ENCODE results near the gene ZIC5. TPM values are rescaled to one million over a fixed set of nuclear protein-coding genes. Genes with fewer than 3 reads are reported as not detected.

Gene ZIC5
- total RNA-seq, 4 donors from 2014 or later: not detected

GRCh38 chr13:99922631-99923404, 48.7 kb downstream of the ZIC5 start:
- no peak for DNase-seq (ENCODE audit: low spot score in 2 of 2)
- TF ChIP-seq CTCF (IDR thresholded peaks at IDR 0.05): no peak
- TF ChIP-seq POLR2A (IDR thresholded peaks at IDR 0.05): no peak
- TF ChIP-seq EP300 (IDR thresholded peaks at IDR 0.05): no peak
- H3K27me3 ChIP-seq: peaks cover 0 to 28% of the 10 kb centered on the region in 2 donors
- H3K36me3 ChIP-seq: no peaks in the 10 kb centered on the region
- H3K27ac ChIP-seq: no peak overlapping the region
- H3K4me3 ChIP-seq: no peak overlapping the region
- WGBS, 2 donors: 65 to 67% methylated on average over 16 to 19 of the region's 20 CpGs
- no peaks in the 10 kb centered on the region for H3K9me3 ChIP-seq
- no peaks in the 10 kb centered on the region for H3K4me1 ChIP-seq

DNA sequence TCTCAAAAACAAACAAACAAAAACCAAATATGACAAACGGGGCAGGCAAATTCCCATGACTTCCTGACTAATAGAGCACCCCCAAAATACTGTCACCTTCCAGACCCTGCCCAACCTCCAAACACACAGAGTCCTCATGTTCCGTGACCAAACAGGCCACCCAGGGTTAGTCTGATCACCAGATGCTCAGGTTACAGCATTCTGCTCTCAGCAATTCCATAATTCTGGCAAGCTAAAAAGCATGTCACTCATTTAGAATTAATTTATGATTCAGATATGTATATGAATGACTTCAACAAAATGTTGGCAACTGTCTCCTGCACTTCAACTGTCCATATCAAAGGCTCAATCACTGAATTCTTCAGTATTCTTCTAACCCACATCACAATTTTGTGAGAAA, 52.4 kb downstream of the ZIC5 start:
- WGBS, 2 donors: 43 to 63% methylated on average over 2 of the region's 2 CpGs
- Histone ChIP-seq H3K4me1 (no peaks in the 10 kb centered on the region), H3K27me3 (peaks cover 0 to 4% of the 10 kb centered on the region in 2 donors), H3K4me3 (no peak overlapping the region), H3K9me3 (no peaks in the 10 kb centered on the region), H3K27ac (no peak overlapping the region), H3K36me3 (no peaks in the 10 kb centered on the region)
- TF ChIP-seq CTCF (IDR thresholded peaks at IDR 0.05): no peak
- no peak for TF ChIP-seq EP300 (IDR thresholded peaks at IDR 0.05)
- no peak for TF ChIP-seq POLR2A (IDR thresholded peaks at IDR 0.05)
- no peak for DNase-seq (ENCODE audit: low spot score in 2 of 2)

DNA sequence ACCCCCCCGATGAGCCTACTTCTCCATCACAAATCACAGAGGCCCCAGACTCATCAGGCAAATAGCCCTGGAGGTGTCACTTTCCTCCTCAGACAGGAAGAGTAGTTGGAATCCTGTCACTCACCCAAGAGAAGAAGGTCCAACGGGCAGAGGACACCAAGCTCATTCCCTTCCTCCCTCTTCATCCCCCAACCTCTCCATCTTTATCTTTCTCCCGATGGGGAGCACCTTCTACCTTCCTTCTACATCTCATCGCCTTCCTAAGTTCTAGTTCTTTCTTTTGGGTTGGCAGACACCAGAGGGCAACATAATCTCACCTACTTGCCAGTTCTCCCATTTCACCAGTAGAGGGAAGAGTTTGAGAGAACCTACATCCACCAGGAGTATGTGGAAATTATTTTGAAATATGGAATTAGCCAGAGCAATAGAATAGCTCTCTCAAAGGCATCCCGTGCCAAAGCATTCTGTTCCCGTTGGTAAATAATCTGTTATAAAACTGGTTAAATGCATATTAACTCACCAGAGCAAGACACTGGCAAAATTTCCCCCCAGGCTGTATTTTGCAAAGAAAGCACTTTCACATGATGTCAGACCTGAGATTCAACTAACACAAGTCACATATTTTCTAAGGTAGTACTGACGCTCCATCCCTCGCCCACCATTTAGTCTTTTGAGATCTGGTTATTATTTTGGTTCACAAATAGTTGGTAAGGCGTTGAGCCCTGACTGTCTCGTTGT, 55.0 kb downstream of the ZIC5 start:
- WGBS, 2 donors: 48 to 49% methylated on average over 10 of the region's 10 CpGs
- Histone ChIP-seq H3K4me1 (no peaks in the 10 kb centered on the region), H3K27ac (no peak overlapping the region), H3K27me3 (peaks cover 0 to 28% of the 10 kb centered on the region in 2 donors), H3K36me3 (no peaks in the 10 kb centered on the region), H3K9me3 (no peaks in the 10 kb centered on the region), H3K4me3 (no peak overlapping the region)
- peak in 1 of 2 donors; percentile 32 for DNase-seq (ENCODE audit: low spot score in 2 of 2)
- TF ChIP-seq POLR2A (IDR thresholded peaks at IDR 0.05) (no peak), EP300 (IDR thresholded peaks at IDR 0.05) (no peak), CTCF (IDR thresholded peaks at IDR 0.05) (peak; percentile 67 to 76 (median 70))

GRCh38 chr13:99913167-99913566, 58.4 kb downstream of the ZIC5 start:
- Histone ChIP-seq H3K4me1 (no peaks in the 10 kb centered on the region), H3K27me3 (peaks cover 0 to 49% of the 10 kb centered on the region in 2 donors), H3K27ac (no peak overlapping the region), H3K36me3 (no peaks in the 10 kb centered on the region), H3K9me3 (no peaks in the 10 kb centered on the region), H3K4me3 (no peak overlapping the region)
- no peak for DNase-seq (ENCODE audit: low spot score in 2 of 2)
- TF ChIP-seq POLR2A (IDR thresholded peaks at IDR 0.05) (no peak), CTCF (IDR thresholded peaks at IDR 0.05) (no peak), EP300 (IDR thresholded peaks at IDR 0.05) (no peak)
- 74 to 78% methylated on average over 7 of the region's 7 CpGs for WGBS, 2 donors

Other genes starting within 250 kb of the ZIC5 start
- not detected for gene ZIC2, start 10.0 kb upstream of the ZIC5 start, total RNA-seq
- gene PCCA, start 117.3 kb upstream of the ZIC5 start, total RNA-seq: 10 to 100 TPM; 29.5 to 55.5 (median 38.3) TPM